ENCODE measurements around the gene IGFLR1. TPM values are rescaled to one million over a fixed set of nuclear protein-coding genes. Genes with fewer than 3 reads are reported as not detected.
"Not testable (repeated sequence)": the region's sequence is repeated elsewhere in the genome, so short reads cannot be mapped to it uniquely, and the experiment has no call there.

Gene IGFLR1
- total and polyA plus RNA-seq, 8 donors: 3.6 to 36.8 (median 9.4) TPM

DNA sequence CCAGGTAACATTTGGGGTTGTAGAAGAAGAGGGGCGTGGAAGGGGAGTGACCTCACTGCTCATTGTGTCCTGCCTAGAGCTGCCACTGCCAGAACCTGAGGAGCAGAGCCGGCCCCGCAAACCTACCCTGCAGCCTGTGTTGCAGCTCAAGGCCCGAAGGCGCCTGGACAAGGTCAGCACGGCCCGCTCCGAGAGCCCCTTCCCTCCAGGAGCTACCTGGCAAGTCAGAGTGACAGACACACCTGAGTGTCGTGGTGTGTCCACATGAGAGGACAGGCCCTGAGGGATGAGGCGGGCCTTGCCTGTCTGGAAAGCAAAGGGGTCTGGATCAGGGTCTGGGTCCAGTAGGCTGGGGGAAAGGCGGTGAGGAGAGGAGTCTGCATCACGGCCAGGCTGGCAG is 17.7 kb downstream of the IGFLR1 start:
- H3K27ac ChIP-seq: no peak overlapping the region
- 94 to 98% (median 97%) methylated on average over 10 to 12 of the region's 12 CpGs for whole genome bisulfite sequencing, 5 donors
- H3K4me1 ChIP-seq: peaks cover 3 to 29% (median 15%) of the 10 kb centered on the region in 4 donors
- no peaks in the 10 kb centered on the region for H3K9me3 ChIP-seq
- H3K27me3 ChIP-seq: no peaks in the 10 kb centered on the region
- DNase-seq: no peak
- no peak overlapping the region for H3K4me3 ChIP-seq
- H3K36me3 ChIP-seq: peaks cover 91 to 100% (median 100%) of the 10 kb centered on the region in 4 donors
- TF ChIP-seq EP300 (IDR thresholded peaks at IDR 0.05): no peak
- TF ChIP-seq, protein P1, sequence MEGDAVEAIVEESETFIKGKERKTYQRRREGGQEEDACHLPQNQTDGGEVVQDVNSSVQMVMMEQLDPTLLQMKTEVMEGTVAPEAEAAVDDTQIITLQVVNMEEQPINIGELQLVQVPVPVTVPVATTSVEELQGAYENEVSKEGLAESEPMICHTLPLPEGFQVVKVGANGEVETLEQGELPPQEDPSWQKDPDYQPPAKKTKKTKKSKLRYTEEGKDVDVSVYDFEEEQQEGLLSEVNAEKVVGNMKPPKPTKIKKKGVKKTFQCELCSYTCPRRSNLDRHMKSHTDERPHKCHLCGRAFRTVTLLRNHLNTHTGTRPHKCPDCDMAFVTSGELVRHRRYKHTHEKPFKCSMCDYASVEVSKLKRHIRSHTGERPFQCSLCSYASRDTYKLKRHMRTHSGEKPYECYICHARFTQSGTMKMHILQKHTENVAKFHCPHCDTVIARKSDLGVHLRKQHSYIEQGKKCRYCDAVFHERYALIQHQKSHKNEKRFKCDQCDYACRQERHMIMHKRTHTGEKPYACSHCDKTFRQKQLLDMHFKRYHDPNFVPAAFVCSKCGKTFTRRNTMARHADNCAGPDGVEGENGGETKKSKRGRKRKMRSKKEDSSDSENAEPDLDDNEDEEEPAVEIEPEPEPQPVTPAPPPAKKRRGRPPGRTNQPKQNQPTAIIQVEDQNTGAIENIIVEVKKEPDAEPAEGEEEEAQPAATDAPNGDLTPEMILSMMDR (IDR thresholded peaks at IDR 0.05): no peak
- TF ChIP-seq POLR2A (IDR thresholded peaks at IDR 0.05): no peak
- no peak for TF ChIP-seq POLR2AphosphoS5 (IDR thresholded peaks at IDR 0.05)
- intact Hi-C loops (cut with DNase I; ENCODE audit: low total_unique reads): no loop called here

DNA sequence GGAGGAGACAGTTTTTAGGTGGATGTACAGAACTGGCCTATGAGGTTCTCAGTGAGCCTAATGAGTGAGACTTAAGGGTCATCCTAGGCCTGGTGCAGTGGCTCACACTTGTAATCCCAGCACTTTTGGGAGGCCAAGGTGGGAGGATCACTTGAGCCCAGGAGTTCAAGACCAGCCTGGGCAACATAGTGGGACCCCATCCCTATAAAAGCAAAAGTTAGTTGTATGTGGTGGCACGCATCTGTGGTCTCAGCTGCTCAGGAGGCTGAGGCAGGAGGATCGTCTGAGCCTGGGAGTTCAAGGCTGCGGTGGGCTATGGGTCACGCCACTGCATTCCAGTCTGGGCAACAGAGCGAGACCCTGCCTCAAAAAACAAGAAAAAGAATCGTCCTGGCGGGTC is 18.1 kb downstream of the IGFLR1 start:
- DNase-seq; H3K27me3 ChIP-seq; intact Hi-C loops (cut with DNase I; ENCODE audit: low total_unique reads); H3K4me3 ChIP-seq; H3K9me3 ChIP-seq; H3K27ac ChIP-seq: not testable (repeated sequence)
- WGBS, 5 donors: 94 to 98% (median 97%) methylated on average over 7 of the region's 7 CpGs
- Histone ChIP-seq H3K4me1 (peaks cover 7 to 33% (median 20%) of the 10 kb centered on the region in 4 donors), H3K36me3 (peaks cover 86 to 97% (median 96%) of the 10 kb centered on the region in 4 donors)

DNA sequence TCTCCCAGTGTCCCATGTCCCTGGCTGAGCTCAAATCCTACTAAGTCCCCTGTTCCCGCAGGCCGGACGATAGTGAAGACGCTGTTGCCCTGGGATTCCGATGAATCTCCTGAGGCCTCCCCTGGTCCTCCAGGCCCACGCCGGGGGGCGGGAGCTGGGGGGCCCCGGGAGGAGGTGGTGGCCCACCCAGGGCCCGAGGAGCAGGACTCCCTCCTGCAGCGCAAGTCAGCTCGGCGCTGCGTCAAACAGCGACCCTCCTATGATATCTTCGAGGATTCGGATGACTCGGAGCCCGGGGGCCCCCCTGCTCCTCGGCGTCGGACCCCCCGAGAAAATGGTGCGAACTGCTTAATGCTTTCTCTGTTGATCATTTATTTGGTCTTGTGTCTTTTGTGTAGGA is 18.6 kb downstream of the IGFLR1 start:
- Histone ChIP-seq H3K27ac (no peak overlapping the region), H3K4me1 (peaks cover 12 to 38% (median 24%) of the 10 kb centered on the region in 4 donors), H3K4me3 (no peak overlapping the region), H3K27me3 (no peaks in the 10 kb centered on the region), H3K36me3 (peaks cover 82 to 93% (median 92%) of the 10 kb centered on the region in 4 donors), H3K9me3 (no peaks in the 10 kb centered on the region)
- WGBS, 5 donors: 91 to 97% (median 95%) methylated on average over 24 of the region's 24 CpGs
- no peak for DNase-seq
- intact Hi-C loops (cut with DNase I; ENCODE audit: low total_unique reads): no loop called here
- TF ChIP-seq POLR2A (IDR thresholded peaks at IDR 0.05) (no peak), EP300 (IDR thresholded peaks at IDR 0.05) (no peak), POLR2AphosphoS5 (IDR thresholded peaks at IDR 0.05) (no peak)
- TF ChIP-seq, protein P1 (IDR thresholded peaks at IDR 0.05): no peak

DNA sequence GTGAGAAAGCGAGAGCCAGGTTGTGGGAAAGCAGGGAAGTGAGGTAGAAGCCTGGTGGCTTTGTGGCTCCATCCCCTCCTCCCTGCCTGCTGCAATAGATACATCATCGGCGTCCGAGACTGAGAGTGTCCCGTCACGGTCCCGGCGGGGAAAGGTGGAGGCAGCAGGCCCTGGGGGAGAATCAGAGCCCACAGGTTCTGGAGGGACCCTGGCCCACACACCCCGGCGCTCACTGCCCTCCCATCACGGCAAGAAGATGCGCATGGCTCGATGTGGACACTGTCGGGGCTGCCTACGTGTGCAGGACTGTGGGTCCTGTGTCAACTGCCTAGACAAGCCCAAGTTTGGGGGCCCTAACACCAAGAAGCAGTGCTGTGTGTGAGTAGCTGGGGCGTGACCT is 19.4 kb downstream of the IGFLR1 start:
- H3K9me3 ChIP-seq: no peaks in the 10 kb centered on the region
- peaks cover 12 to 40% (median 27%) of the 10 kb centered on the region in 4 donors for H3K4me1 ChIP-seq
- no peaks in the 10 kb centered on the region for H3K27me3 ChIP-seq
- H3K4me3 ChIP-seq: no peak overlapping the region
- H3K36me3 ChIP-seq: peaks cover 74 to 85% (median 84%) of the 10 kb centered on the region in 4 donors
- intact Hi-C loops (cut with DNase I; ENCODE audit: low total_unique reads): no loop called here
- DNase-seq: no peak
- TF ChIP-seq, protein P1 (IDR thresholded peaks at IDR 0.05): no peak
- TF ChIP-seq POLR2A (IDR thresholded peaks at IDR 0.05) (no peak), EP300 (IDR thresholded peaks at IDR 0.05) (no peak), POLR2AphosphoS5 (IDR thresholded peaks at IDR 0.05) (no peak)
- WGBS, 5 donors: 87 to 94% (median 93%) methylated on average over 15 to 16 of the region's 16 CpGs
- H3K27ac ChIP-seq: no peak overlapping the region

DNA sequence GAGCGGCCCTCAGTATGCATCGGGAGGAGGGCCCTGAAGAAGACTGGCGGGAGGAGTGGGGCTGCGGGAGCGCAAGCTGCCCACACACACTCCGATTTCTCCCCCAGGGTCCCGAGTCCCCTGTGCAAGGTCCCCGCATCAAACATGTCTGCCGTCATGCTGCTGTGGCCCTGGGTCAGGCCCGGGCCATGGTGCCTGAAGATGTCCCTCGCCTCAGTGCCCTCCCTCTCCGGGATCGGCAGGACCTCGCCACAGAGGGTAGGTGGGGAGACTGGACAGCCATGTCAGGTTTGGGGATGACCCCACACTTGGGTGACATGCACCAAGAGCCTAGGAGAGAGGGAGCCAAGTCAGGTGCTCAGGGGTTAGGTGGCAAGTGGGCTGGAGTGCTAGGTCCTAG is 19.8 kb downstream of the IGFLR1 start:
- H3K4me3 ChIP-seq: no peak overlapping the region
- peaks cover 12 to 40% (median 27%) of the 10 kb centered on the region in 4 donors for H3K4me1 ChIP-seq
- peaks cover 70 to 81% (median 80%) of the 10 kb centered on the region in 4 donors for H3K36me3 ChIP-seq
- DNase-seq: no peak
- no peaks in the 10 kb centered on the region for H3K27me3 ChIP-seq
- 92 to 97% (median 96%) methylated on average over 10 to 14 of the region's 14 CpGs for WGBS, 5 donors
- H3K27ac ChIP-seq: no peak overlapping the region
- intact Hi-C loops (cut with DNase I; ENCODE audit: low total_unique reads): no loop called here
- H3K9me3 ChIP-seq: no peaks in the 10 kb centered on the region
- TF ChIP-seq EP300 (IDR thresholded peaks at IDR 0.05): no peak
- TF ChIP-seq, protein P1 (IDR thresholded peaks at IDR 0.05): no peak
- no peak for TF ChIP-seq POLR2AphosphoS5 (IDR thresholded peaks at IDR 0.05)
- no peak for TF ChIP-seq POLR2A (IDR thresholded peaks at IDR 0.05)
